Keratinocyte (primary cell): ENCODE measurements around the gene HNF1B. TPM values are rescaled to one million over a fixed set of nuclear protein-coding genes. Genes with fewer than 3 reads are reported as not detected.

Source experiments
- DNase-seq: peaks from one replicate; pipeline ENCODE4 v3.0.0-alpha.2; 2011; ENCODE audit warnings: low read depth, missing footprints, low spot score
- FAIRE-seq: peaks from 2 replicates; lab custom pipeline; 2011; peaks lifted over from hg19 to GRCh38; lab: Jason Lieb, UNC
- H2AFZ ChIP-seq: 2 replicates; pipeline ENCODE4 v1.6.0; 2012; ENCODE audit warnings: low read length, control low read depth, inconsistent platforms; ENCODE audit not compliant: control insufficient read depth
- H3K27ac ChIP-seq: 2 replicates; pipeline ENCODE4 v1.5.1; 2011; ENCODE audit warnings: low read length; ENCODE audit not compliant: control insufficient read depth, insufficient read depth
- H3K27me3 ChIP-seq: 3 replicates; pipeline ENCODE4 v1.6.0; 2011; ENCODE audit warnings: low read length; ENCODE audit not compliant: control insufficient read depth, insufficient read depth; ENCODE audit errors: extremely low read depth
- H3K36me3 ChIP-seq, 2 experiments: 2 replicates in 1 of 2; 3 replicates in 1 of 2; pipeline ENCODE4 v1.5.1; 2011; ENCODE audit warnings: low read length in 2 of 2, mild to moderate bottlenecking in 1 of 2; ENCODE audit not compliant: control insufficient read depth in 2 of 2, insufficient read depth in 2 of 2; ENCODE audit errors: extremely low read depth in 1 of 2
- H3K4me1 ChIP-seq: 3 replicates; pipeline ENCODE4 v1.5.1; 2011; ENCODE audit warnings: low read length; ENCODE audit not compliant: control insufficient read depth, insufficient read depth; ENCODE audit errors: extremely low read depth
- H3K4me2 ChIP-seq: 3 replicates; pipeline ENCODE4 v1.6.0; 2011; ENCODE audit warnings: low read depth, low read length; ENCODE audit not compliant: control insufficient read depth, insufficient read depth; ENCODE audit errors: extremely low read depth
- H3K4me3 ChIP-seq, 3 experiments: fragments of 200-600 bp in 1 of 3; sonication (generic) in 1 of 3; 2 replicates in 2 of 3; 3 replicates in 1 of 3; pipeline ENCODE4 v1.5.1; 2011 to 2016; ENCODE audit warnings: low read length in 3 of 3, mild to moderate bottlenecking in 3 of 3, control low read depth in 2 of 3, inconsistent platforms in 1 of 3, low read depth in 1 of 3, mixed read lengths in 1 of 3, mixed run types in 1 of 3, moderate library complexity in 1 of 3; ENCODE audit not compliant: control insufficient read depth in 2 of 3, insufficient read depth in 2 of 3; ENCODE audit errors: extremely low read depth in 1 of 3
- H3K79me2 ChIP-seq: 2 replicates; pipeline ENCODE4 v1.6.0; 2012; ENCODE audit warnings: low read length; ENCODE audit not compliant: control insufficient read depth, insufficient read depth
- H3K9ac ChIP-seq: 3 replicates; pipeline ENCODE4 v1.6.0; 2011; ENCODE audit warnings: low read length; ENCODE audit not compliant: control insufficient read depth, insufficient read depth; ENCODE audit errors: extremely low read depth
- H3K9me1 ChIP-seq: 3 replicates; pipeline ENCODE4 v1.6.0; 2011; ENCODE audit warnings: low read length; ENCODE audit not compliant: control insufficient read depth, insufficient read depth; ENCODE audit errors: extremely low read depth
- H3K9me3 ChIP-seq: 2 replicates; pipeline ENCODE4 v1.5.1; 2012; ENCODE audit warnings: low read depth, low read length; ENCODE audit not compliant: control insufficient read depth
- H4K20me1 ChIP-seq: 3 replicates; pipeline ENCODE4 v1.6.0; 2011; ENCODE audit warnings: low read length; ENCODE audit not compliant: control insufficient read depth, insufficient read depth; ENCODE audit errors: extremely low read depth
- EZH2 ChIP-seq: IDR thresholded peaks from one replicate; pipeline ENCODE4 v1.6.1; 2012; ENCODE audit warnings: inconsistent platforms, mild to moderate bottlenecking, low read length, moderate library complexity
- dilution Hi-C: fragments of 300-500 bp; cut with MboI; formaldehyde crosslinking; loops from one replicate; pipeline ENCODE4 v1.7.0; 2020; ENCODE audit warnings: low sequenced_read_pairs; ENCODE audit not compliant: extremely low pct_ligation_motif_present
- polyA plus RNA-seq, 5 experiments: library from polyadenylated mRNA; depleted of rRNA in 3 of 5; stranded (reverse) in 3 of 5; stranded (forward) in 1 of 5; unstranded in 1 of 5; fragments of >200 nt; gene quantifications; 1 replicate in 1 of 5; 2 replicates in 3 of 5; 3 replicates in 1 of 5; pipeline versions ENCODE4 v1.2.1 to v1.2.3, GENCODE V29; 2011 to 2012; ENCODE audit warnings: missing spikeins in 2 of 5, low read depth in 1 of 5, low replicate concordance in 1 of 5
- TF ChIP-seq, protein P1 (sequence below), 3 experiments: IDR thresholded peaks in 1 of 3; conservative IDR thresholded peaks in 1 of 3; optimal IDR thresholded peaks in 1 of 3; 2 replicates in 2 of 3; 3 replicates in 1 of 3; pipeline versions ENCODE3 to v1.5.1; 2011; ENCODE audit warnings: low read length in 3 of 3, mild to moderate bottlenecking in 3 of 3, moderate library complexity in 2 of 3, control low read depth in 1 of 3, inconsistent platforms in 1 of 3; ENCODE audit not compliant: insufficient read depth in 2 of 3; ENCODE audit errors: extremely low read depth in 1 of 3

HNF1B gene
- polyA plus RNA-seq, 1 donor (not counting 4 experiments of a cell fraction or from before 2014, with no cell fraction given) = not detected

DNA sequence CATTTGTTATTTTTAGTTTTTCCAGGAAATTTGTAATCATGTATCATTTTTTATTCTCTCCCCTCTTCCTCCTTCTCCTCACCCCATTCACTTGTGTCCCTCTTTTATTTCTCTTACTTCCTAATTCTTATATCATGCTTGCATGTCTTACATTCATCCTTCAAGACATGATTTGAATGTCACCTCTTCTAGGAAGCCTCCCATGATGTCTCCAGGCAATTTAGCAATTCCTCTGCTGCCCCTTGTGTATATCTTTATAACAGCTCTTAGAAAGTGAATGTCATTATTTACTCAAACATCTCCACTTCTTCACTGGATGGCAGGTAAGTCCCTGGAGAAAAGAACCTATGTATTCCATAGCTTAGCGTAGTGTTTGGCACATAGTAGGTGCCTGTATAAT is 7.8 kb downstream of the HNF1B start:
- no peak overlapping the region for H3K4me3 ChIP-seq
- peaks cover 2% of the 10 kb centered on the region for H4K20me1 ChIP-seq
- FAIRE-seq = no peak
- no peaks in the 10 kb centered on the region for H3K79me2 ChIP-seq
- no peak overlapping the region for H3K27ac ChIP-seq
- H3K4me1 ChIP-seq = peaks cover 4% of the 10 kb centered on the region
- dilution Hi-C loops = no loop called here
- H2AFZ ChIP-seq = no peak overlapping the region
- peaks cover 45% of the 10 kb centered on the region for H3K27me3 ChIP-seq
- H3K9me3 ChIP-seq = no peaks in the 10 kb centered on the region
- H3K36me3 ChIP-seq = no peaks in the 10 kb centered on the region
- no peaks in the 10 kb centered on the region for H3K9me1 ChIP-seq
- DNase-seq = no peak
- H3K4me2 ChIP-seq = no peak overlapping the region
- no peak overlapping the region for H3K9ac ChIP-seq
- TF ChIP-seq EZH2 = no peak
- TF ChIP-seq, protein P1, sequence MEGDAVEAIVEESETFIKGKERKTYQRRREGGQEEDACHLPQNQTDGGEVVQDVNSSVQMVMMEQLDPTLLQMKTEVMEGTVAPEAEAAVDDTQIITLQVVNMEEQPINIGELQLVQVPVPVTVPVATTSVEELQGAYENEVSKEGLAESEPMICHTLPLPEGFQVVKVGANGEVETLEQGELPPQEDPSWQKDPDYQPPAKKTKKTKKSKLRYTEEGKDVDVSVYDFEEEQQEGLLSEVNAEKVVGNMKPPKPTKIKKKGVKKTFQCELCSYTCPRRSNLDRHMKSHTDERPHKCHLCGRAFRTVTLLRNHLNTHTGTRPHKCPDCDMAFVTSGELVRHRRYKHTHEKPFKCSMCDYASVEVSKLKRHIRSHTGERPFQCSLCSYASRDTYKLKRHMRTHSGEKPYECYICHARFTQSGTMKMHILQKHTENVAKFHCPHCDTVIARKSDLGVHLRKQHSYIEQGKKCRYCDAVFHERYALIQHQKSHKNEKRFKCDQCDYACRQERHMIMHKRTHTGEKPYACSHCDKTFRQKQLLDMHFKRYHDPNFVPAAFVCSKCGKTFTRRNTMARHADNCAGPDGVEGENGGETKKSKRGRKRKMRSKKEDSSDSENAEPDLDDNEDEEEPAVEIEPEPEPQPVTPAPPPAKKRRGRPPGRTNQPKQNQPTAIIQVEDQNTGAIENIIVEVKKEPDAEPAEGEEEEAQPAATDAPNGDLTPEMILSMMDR (optimal IDR thresholded peaks at IDR 0.05 in 1 of 3, IDR thresholded peaks at IDR 0.05 in 1 of 3, conservative IDR thresholded peaks at IDR 0.05 in 1 of 3; ENCODE audit: extremely low read depth in 1 of 3, insufficient read depth in 2 of 3, low read length in 3 of 3) = peak in 2 of 3 experiments; percentile 14 to 29

DNA sequence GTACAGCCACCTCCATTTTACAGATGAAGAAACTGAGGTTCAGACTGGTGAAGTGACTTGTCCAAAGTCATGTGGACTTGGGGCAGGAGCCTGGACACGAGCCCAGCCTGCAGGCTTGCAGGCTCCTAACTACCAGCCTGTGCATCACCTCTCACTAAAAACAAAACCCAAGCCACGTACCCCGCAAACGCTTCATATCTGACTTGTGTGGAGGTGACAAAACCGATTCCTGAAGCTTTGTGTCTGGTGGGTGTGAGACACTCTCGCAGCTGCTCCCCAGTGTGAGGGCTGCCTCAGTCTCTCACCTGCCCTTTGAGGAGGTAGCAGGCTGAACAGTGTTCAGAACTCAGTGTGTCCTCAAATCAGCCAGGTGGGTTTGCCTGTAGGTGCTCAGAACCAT is 8.4 kb downstream of the HNF1B start:
- no peaks in the 10 kb centered on the region for H3K79me2 ChIP-seq
- TF ChIP-seq EZH2 = no peak
- TF ChIP-seq, protein P1 (optimal IDR thresholded peaks at IDR 0.05 in 1 of 3, IDR thresholded peaks at IDR 0.05 in 1 of 3, conservative IDR thresholded peaks at IDR 0.05 in 1 of 3; ENCODE audit: extremely low read depth in 1 of 3, insufficient read depth in 2 of 3, low read length in 3 of 3) = no peak
- H3K4me1 ChIP-seq = no peaks in the 10 kb centered on the region
- H3K27ac ChIP-seq = no peak overlapping the region
- H3K9me1 ChIP-seq = no peaks in the 10 kb centered on the region
- H4K20me1 ChIP-seq = peaks cover 2% of the 10 kb centered on the region
- H3K36me3 ChIP-seq = no peaks in the 10 kb centered on the region
- H3K4me3 ChIP-seq = no peak overlapping the region
- no peaks in the 10 kb centered on the region for H3K9me3 ChIP-seq
- DNase-seq (no peak), FAIRE-seq (no peak)
- dilution Hi-C loops = no loop called here
- H2AFZ ChIP-seq = no peak overlapping the region
- peaks cover 38% of the 10 kb centered on the region for H3K27me3 ChIP-seq
- no peak overlapping the region for H3K4me2 ChIP-seq
- H3K9ac ChIP-seq = no peak overlapping the region
